K562 (cell line): ENCODE measurements around the gene FBXO21. TPM values are rescaled to one million over a fixed set of nuclear protein-coding genes. Genes with fewer than 3 reads are reported as not detected.
"Not testable (repeated sequence)": the region's sequence is repeated elsewhere in the genome, so short reads cannot be mapped to it uniquely, and the experiment has no call there.

Experiments
- ATAC-seq: fragments of 200-7000 bp; cut with Tn5 transposase; 3 replicates; pipeline ENCODE4 v1.9.1; 2020; ENCODE audit warnings: moderate library complexity
- BruUV-seq: library from RNA; stranded (reverse); fragments of 400-500 nt; replicated peaks from 2 replicates; lab custom pipeline; 2021; lab: Mats Ljungman, UMichigan
- CTCF ChIA-PET: fragments of 300-600 bp; formaldehyde crosslinking; extraction: SDS; loops from one replicate; lab custom pipeline; 2021; ENCODE audit warnings: low intra/inter-chr PET ratio; lab: Yijun Ruan, JAX
- POLR2A ChIA-PET: fragments of 300-600, 350-650 bp; sonication (Branson Sonifier 250); formaldehyde crosslinking; extraction: SDS; loops from one replicate; lab custom pipeline; 2021; ENCODE audit warnings: antibody characterized with exemption, inconsistent platforms; lab: Yijun Ruan, JAX
- DNase-seq, 4 experiments: peaks; one replicate each; pipeline versions ENCODE4 v3.0.0 to v3.0.0-alpha.2; 2011 to 2018; ENCODE audit warnings: low spot score in 3 of 4, mixed read lengths in 3 of 4; ENCODE audit errors: extremely low read depth in 1 of 4
- FAIRE-seq: peaks from 2 replicates; lab custom pipeline; 2011; peaks lifted over from hg19 to GRCh38; lab: Jason Lieb, UNC
- H2AFZ ChIP-seq: 2 replicates; pipeline ENCODE4 v1.6.0; 2011; ENCODE audit warnings: low read depth, low read length, control low read depth, inconsistent platforms
- H3K27ac ChIP-seq: fragments of 200-600 bp; 3 replicates; pipeline ENCODE4 v1.8.0; 2011; ENCODE audit warnings: low read depth, mild to moderate bottlenecking, control low read depth, inconsistent platforms, low read length, moderate library complexity, mixed read lengths; ENCODE audit errors: extremely low read depth
- H3K27me3 ChIP-seq, 2 experiments: fragments of 300-600 bp in 1 of 2; 2 replicates in 1 of 2; 3 replicates in 1 of 2; pipeline versions ENCODE4 v1.6.0 to v1.8.0; 2011; ENCODE audit warnings: inconsistent platforms in 2 of 2, low read length in 2 of 2, mild to moderate bottlenecking in 1 of 2, mixed read lengths in 1 of 2, moderate library complexity in 1 of 2; ENCODE audit not compliant: control insufficient read depth in 2 of 2, insufficient read depth in 2 of 2
- H3K36me3 ChIP-seq: fragments of 300-600 bp; 3 replicates; pipeline ENCODE4 v1.8.0; 2011; ENCODE audit warnings: mild to moderate bottlenecking, low read length, inconsistent platforms; ENCODE audit not compliant: control insufficient read depth, insufficient read depth
- H3K4me1 ChIP-seq, 2 experiments: fragments of 200-600 bp in 1 of 2; replicated peaks in 1 of 2; 2 replicates in 1 of 2; 3 replicates in 1 of 2; pipeline versions ENCODE4 v1.5.1 to v1.8.0; 2011; ENCODE audit warnings: inconsistent platforms in 2 of 2, low read length in 2 of 2, mild to moderate bottlenecking in 1 of 2, mixed read lengths in 1 of 2, moderate library complexity in 1 of 2; ENCODE audit not compliant: control insufficient read depth in 2 of 2, insufficient read depth in 2 of 2
- H3K4me2 ChIP-seq: 2 replicates; pipeline ENCODE4 v1.6.1; 2011; ENCODE audit warnings: low read length, control low read depth, inconsistent platforms, mixed read lengths; ENCODE audit not compliant: insufficient read depth
- H3K4me3 ChIP-seq: fragments of 200-600 bp; sonication (generic), shearing (Covaris generic); 2 replicates; pipeline ENCODE4 v1.5.1; 2016; ENCODE audit warnings: control low read depth, inconsistent platforms
- H3K79me2 ChIP-seq: fragments of 200-600 bp; 3 replicates; pipeline ENCODE4 v1.8.0; 2011; ENCODE audit warnings: low read length, inconsistent platforms; ENCODE audit not compliant: control insufficient read depth, insufficient read depth
- H3K9ac ChIP-seq, 2 experiments: 2 replicates each; pipeline versions ENCODE4 v1.6.0 to v1.6.1; 2011; ENCODE audit warnings: low read depth in 2 of 2, low read length in 2 of 2, control low read depth in 1 of 2, inconsistent platforms in 1 of 2, mild to moderate bottlenecking in 1 of 2, mixed read lengths in 1 of 2; ENCODE audit not compliant: insufficient read depth in 1 of 2
- H3K9me1 ChIP-seq: one replicate; pipeline ENCODE4 v1.6.0; 2011; ENCODE audit warnings: inconsistent platforms, mild to moderate bottlenecking, low read length, moderate library complexity; ENCODE audit not compliant: control insufficient read depth, insufficient read depth
- H3K9me3 ChIP-seq: replicated peaks from 2 replicates; pipeline ENCODE4 v1.5.1; 2011; ENCODE audit warnings: low read depth, low read length, inconsistent platforms; ENCODE audit not compliant: control insufficient read depth, insufficient read depth
- H4K20me1 ChIP-seq: replicated peaks from 2 replicates; pipeline ENCODE4 v1.6.1; 2011; ENCODE audit warnings: low read length, inconsistent platforms, mixed read lengths; ENCODE audit not compliant: control insufficient read depth, insufficient read depth
- ATF3 ChIP-seq, 2 experiments: fragments of 450-650 bp in 1 of 2; sonication (generic) in 1 of 2; formaldehyde crosslinking in 1 of 2; IDR thresholded peaks in 1 of 2; conservative IDR thresholded peaks in 1 of 2; 2 replicates each; pipeline versions ENCODE4 v1.6.1 to v1.8.1; 2016 to 2023; ENCODE audit warnings: mild to moderate bottlenecking in 2 of 2, moderate library complexity in 2 of 2, inconsistent platforms in 1 of 2, missing genetic modification reagents in 1 of 2
- ATF7 ChIP-seq: fragments of 450-650 bp; IDR thresholded peaks from 2 replicates; pipeline ENCODE4 v1.7.1; 2014; ENCODE audit warnings: mild to moderate bottlenecking, moderate library complexity
- CHD4 ChIP-seq: fragments of 200-600 bp; sonication (generic); IDR thresholded peaks from 3 replicates; pipeline ENCODE4 v1.6.1; 2012; ENCODE audit warnings: low read depth, mild to moderate bottlenecking, mixed read lengths, low read length, inconsistent platforms; ENCODE audit not compliant: insufficient read depth, insufficient replicate concordance, poor library complexity, severe bottlenecking
- PHF8 ChIP-seq: fragments of 200-600 bp; sonication (generic); IDR thresholded peaks from 2 replicates; pipeline ENCODE4 v1.6.1; 2012; ENCODE audit warnings: mixed run types, mild to moderate bottlenecking, inconsistent platforms, low read length, moderate library complexity, borderline replicate concordance
- TBL1XR1 ChIP-seq, 2 experiments: IDR thresholded peaks; 2 replicates each; pipeline ENCODE4 v1.6.1; 2012; ENCODE audit warnings: improper control_type of control experiment in 2 of 2, low read length in 2 of 2, mild to moderate bottlenecking in 1 of 2
- ZNF232 ChIP-seq: sonication (generic); formaldehyde crosslinking; IDR thresholded peaks from 2 replicates; pipeline ENCODE4 v1.8.0; 2022; ENCODE audit warnings: mild to moderate bottlenecking, missing genetic modification reagents
- WGBS: fragments of 100-300 bp; shearing (Covaris generic); methylation state at CpG from one replicate; pipeline ENCODE4 v1.1.6; 2016; ENCODE audit warnings: low coverage, mixed read lengths; ENCODE audit not compliant: insufficient coverage; ENCODE audit errors: missing lambda C conversion rate; 5-methylcytosine and 5-hydroxymethylcytosine counted together
- in situ Hi-C: fragments of 300-500 bp; cut with MboI; formaldehyde crosslinking; loops from 4 replicates; pipeline ENCODE4 v1.15.0; 2018; ENCODE audit warnings: inconsistent platforms, mixed read lengths
- intact Hi-C: fragments of 100-400 bp; cut with micrococcal nuclease; formaldehyde crosslinking; loops from 2 replicates; pipeline ENCODE4 v1.14.2; 2022
- polyA plus RNA-seq, 8 experiments: library from polyadenylated mRNA; depleted of rRNA in 4 of 8; stranded (reverse) in 5 of 8; unstranded in 3 of 8; fragments of >200 nt; fragmentation: Nextera tagmentation in 2 of 8; fragmentation: Illumina TruSeq in 1 of 8; extraction: Ambion mirVana in 2 of 8; extraction: Trizol in 1 of 8; gene quantifications; 2 replicates each; pipeline versions ENCODE4 v1.2.1 to v1.2.3, GENCODE V29; 2011 to 2014; ENCODE audit warnings: inconsistent platforms in 1 of 8, missing spikeins in 1 of 8
- total RNA-seq, 7 experiments: library from RNA; depleted of rRNA in 6 of 7; stranded (reverse); fragments of >200 nt in 6 of 7; fragmentation: Illumina TruSeq in 2 of 7; extraction: Trizol in 2 of 7; gene quantifications; 2 replicates each; pipeline versions ENCODE4 v1.2.1 to v1.2.3, GENCODE V29; 2011 to 2021; ENCODE audit warnings: low replicate concordance in 1 of 7
- TF ChIP-seq, protein P1 (sequence below): fragments of 450-650 bp; formaldehyde crosslinking; IDR thresholded peaks from 2 replicates; pipeline ENCODE4 v1.4.0; 2022; ENCODE audit warnings: mild to moderate bottlenecking, moderate library complexity

Gene FBXO21
- total and polyA plus RNA-seq, 9 of the 15 experiments (the other 6 are each of a cell fraction or from before 2014, with no cell fraction given) = 3.0 to 50.9 (median 9.1) TPM

DNA sequence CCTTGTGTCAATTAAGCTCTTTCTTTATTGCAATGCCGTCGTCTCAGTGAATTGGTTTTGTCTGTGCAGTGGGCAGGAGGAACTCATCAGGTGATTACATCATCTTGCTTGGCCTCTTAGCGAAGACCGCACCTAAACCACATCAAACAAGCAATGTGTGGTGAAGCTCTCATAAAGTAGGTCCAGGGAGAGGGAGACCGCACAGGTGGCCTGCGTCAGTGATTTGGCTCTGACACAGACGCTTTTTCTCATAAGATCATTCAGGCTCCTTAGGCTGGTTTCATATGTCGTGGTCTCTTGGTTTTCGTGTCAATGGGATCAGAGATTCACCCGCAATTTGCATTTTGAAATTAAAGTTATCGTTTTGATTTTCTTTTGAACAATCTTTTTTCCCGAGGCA lies 84.4 kb downstream of the FBXO21 start (continued):
- TF ChIP-seq ATF3 (IDR thresholded peaks at IDR 0.05) (peak; percentile 69; the same call in 1 of the 2 replicates), ATF3 (CRISPR knock-in tag; conservative IDR thresholded peaks at IDR 0.05) (no peak), PHF8 (no peak), TBL1XR1 (IDR thresholded peaks at IDR 0.05; ENCODE audit: low read length in 2 of 2) (no peak), CHD4 (no peak), ATF7 (peak; percentile 47; the same call in 1 of the 2 replicates)
- TF ChIP-seq, protein P1, sequence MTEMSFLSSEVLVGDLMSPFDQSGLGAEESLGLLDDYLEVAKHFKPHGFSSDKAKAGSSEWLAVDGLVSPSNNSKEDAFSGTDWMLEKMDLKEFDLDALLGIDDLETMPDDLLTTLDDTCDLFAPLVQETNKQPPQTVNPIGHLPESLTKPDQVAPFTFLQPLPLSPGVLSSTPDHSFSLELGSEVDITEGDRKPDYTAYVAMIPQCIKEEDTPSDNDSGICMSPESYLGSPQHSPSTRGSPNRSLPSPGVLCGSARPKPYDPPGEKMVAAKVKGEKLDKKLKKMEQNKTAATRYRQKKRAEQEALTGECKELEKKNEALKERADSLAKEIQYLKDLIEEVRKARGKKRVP (CRISPR knock-in tag) = no peak

DNA sequence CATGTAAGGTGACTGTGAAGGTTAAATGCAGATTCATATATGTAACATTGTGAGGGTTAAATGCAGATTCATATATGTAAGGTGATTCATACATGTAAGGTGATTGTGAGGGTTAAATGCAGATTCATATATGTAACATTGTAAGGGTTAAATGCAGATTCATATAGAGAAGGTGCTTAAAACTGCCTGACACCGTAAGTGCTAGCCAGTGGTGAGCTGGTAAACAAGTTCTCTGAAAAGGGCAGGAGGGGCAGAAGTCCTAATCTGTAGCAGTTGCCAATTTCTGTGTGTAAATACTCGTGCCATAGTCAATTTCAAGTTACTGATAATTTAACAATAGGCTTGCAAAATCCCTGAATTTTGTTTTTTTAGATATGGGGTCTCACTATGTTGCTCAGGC lies 86.3 kb downstream of the FBXO21 start:
- BruUV-seq, H3K79me2 ChIP-seq, ATAC-seq, DNase-seq, H3K27ac ChIP-seq, FAIRE-seq, in situ Hi-C loops, H3K9ac ChIP-seq, H3K36me3 ChIP-seq, H3K9me1 ChIP-seq, POLR2A ChIA-PET, H4K20me1 ChIP-seq, intact Hi-C loops, CTCF ChIA-PET, H3K9me3 ChIP-seq, H2AFZ ChIP-seq, H3K4me3 ChIP-seq, H3K4me2 ChIP-seq: not testable (repeated sequence)
- 13% methylated on average over 2 of the region's 2 CpGs for WGBS
- Histone ChIP-seq H3K27me3 (peaks cover 21 to 56% of the 10 kb centered on the region in 2 experiments; a peak in 4 of 5 replicates), H3K4me1 (peaks cover 8 to 18% of the 10 kb centered on the region in 2 experiments)
- TF ChIP-seq ZNF232 (CRISPR knock-in tag) = peak; percentile 87; the same call in 1 of the 2 replicates
